Activated CD4-positive, CD25-positive, alpha-beta regulatory T cell treated with anti-CD3 and anti-CD28 coated beads, Interleukin-2, amount 50 U/mL, for 24 hours (primary cell): ENCODE measurements around the gene PAWR.
"Not testable (repeated sequence)": the region's sequence is repeated elsewhere in the genome, so short reads cannot be mapped to it uniquely, and the experiment has no call there.

Experiments used
- ATAC-seq, 2 donors: fragments of 150-1000 bp; cut with Tn5 transposase; one replicate each; pipeline ENCODE4 v1.10.0; 2021; ENCODE audit warnings: mild to moderate bottlenecking in 1 of 2, moderate library complexity in 1 of 2

PAWR gene

DNA sequence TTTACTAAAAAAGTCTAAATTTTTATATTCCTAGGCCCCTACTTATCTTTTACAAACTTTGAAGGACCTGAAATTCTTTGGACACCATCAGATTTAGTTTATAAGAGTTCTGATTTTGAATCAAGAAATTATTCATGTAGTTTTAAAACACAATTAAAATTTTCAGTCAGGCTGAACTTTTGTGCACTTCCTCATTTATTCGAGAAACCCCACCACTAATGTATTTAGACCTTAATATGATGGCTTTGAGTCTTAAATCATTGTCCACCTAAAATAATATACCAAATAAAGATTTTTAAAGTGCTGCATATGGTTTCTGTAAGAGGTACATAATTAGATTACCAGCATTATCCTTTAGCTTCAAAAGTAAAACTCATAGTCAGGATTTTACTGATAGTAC lies 103.4 kb downstream of the PAWR start:
- no peak for ATAC-seq

DNA sequence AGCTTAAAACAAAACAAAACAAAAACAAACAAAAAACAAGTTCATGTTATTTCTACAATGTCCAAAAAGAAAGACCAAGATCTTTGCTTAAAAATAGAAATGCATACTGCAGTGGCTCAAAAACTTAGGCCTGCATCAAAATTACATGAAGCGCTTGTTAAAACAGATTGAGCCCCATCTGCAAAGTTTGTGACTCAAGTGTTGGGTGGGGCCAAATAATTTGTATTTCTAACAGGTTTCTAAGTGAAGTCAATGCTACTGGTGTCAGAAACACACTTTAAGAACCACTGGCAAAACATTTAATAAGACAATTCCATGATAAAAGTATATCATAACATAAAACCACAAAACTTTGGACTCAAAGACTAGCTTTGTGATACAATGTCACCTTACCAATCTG lies 105.6 kb downstream of the PAWR start:
- ATAC-seq: no peak

GRCh38 chr12:79573820-79574219 lies 116.9 kb downstream of the PAWR start:
- no peak for ATAC-seq

DNA sequence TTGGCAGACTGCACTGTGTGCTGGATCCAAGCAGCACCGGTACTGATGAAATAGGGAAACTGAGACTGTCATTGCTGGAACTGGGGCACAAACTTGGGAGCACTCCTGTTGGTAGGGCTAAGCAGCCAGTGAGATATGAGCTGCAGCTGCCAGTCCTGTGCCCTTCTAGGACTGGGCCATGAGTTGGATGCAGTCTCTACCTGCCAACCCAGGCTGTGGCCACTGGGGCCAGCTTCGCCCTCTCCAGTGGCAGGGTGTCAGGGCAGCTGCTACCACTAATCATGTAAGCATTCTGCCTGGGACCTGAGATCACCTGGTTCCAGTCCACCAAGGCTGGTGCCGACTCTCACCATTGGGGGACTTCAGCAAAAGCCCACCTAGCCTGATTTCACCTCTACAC lies 121.1 kb downstream of the PAWR start:
- ATAC-seq: no peak

GRCh38 chr12:79567175-79567563 lies 123.6 kb downstream of the PAWR start:
- ATAC-seq: no peak

GRCh38 chr12:79566452-79567174 lies 124.2 kb downstream of the PAWR start:
- no peak for ATAC-seq

- ATAC-seq: not testable (repeated sequence)
These were observed 125.9 kb downstream of the PAWR start for GRCh38 chr12:79564727-79565350.

GRCh38 chr12:79563021-79563740 lies 127.6 kb downstream of the PAWR start:
- no peak for ATAC-seq

GRCh38 chr12:79561401-79562132 lies 129.2 kb downstream of the PAWR start:
- no peak for ATAC-seq

DNA sequence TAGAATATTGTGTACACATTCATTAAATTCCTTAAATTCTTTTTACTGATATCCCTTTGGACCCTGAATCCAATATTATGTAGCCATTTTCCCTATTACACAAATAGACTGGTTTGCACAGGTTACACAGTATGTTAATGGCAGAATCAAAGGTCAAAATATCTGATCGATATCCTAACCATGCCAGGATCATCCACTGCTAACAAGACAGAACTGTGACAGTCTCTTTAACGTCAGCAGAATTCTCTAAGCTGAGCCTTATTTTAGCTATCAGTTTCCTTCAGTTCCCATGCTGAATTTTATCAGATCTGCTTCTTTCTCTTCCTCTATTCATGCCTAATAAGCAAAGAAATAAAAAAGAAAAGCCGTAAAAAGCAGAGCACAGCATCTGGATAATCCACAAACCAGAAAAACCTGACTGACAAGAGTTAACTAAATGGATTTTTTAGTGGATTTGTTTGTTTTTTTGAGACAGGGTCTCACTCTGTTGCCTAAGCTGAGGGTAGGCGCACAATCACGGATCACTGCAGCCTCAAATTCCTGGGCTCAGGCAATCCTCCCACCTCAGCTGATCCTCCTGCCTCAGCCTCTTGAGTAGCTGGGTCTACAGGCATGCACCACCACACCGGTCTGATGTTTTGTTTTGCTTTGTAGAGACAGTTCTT lies 130.4 kb downstream of the PAWR start:
- no peak for ATAC-seq

- no peak for ATAC-seq
These were observed 131.2 kb downstream of the PAWR start for GRCh38 chr12:79559591-79559990.

DNA sequence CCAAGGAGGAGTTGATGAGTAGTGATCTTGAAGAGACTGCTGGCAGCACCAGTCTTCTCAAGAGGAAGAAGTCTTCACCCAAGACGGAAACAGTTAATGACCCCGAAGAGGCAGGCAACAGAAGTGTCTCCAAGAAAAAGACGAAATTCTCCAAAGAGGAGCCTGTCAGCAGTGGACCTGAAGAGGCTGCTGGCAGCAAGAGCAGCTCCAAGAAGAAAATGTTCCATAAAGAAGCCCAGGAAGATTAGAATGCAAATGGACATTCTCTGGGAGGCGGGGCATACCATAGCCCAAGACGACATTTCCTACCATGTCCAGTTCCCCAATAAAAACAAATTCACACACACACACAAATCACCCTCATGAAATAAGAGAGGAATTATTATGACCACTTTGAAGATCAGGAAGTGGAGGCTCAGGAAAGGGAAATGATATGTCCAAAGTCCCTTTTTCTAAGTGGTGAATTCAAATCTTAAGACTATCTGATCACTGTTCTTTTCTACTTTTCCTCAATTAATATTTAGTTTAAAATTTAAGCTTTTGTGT lies 131.8 kb downstream of the PAWR start:
- ATAC-seq: no peak

- ATAC-seq: no peak
These were observed 133.0 kb downstream of the PAWR start for GRCh38 chr12:79557690-79558315.

DNA sequence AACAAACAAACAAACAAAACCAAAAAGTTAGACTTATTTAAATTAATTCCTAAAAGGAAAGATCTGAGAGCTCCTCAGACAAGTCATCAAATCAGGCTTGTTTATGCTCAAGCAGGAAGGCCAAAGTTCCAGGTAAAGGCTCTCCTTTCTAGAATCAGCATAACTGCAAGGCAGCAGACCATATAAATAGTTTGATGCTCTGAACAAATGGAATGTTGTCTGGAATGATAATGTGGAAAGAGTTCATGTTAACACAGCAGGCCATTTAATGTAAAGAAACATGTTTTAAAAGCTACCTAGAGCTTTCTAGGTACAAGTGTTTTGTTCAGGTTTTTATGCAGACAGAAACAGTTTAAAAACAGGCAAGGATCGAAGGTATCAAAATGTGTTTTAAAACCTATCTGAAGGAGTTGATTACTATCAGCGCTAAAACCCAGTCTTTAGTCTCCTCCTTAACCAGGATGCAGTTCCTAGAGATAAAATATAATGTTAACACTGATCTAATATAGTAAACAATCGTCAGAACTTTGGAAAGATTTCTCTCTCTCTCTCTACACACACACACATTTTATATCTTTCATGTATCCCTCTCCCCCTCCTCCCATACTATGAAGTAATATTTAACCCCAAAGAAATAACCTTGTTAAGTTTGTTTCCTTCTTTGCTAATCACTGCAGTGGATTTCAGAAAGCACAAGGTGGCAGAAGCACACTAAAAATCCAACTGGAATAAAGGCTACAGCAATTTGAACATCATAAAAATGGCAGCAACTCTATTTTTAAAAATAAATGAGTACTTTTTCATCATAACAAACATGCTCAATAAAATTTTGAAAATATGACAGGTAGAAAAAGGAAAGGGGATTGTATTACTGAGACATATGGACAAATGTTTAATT lies 135.5 kb downstream of the PAWR start:
- no peak for ATAC-seq

GRCh38 chr12:79553863-79554574 lies 136.7 kb downstream of the PAWR start:
- no peak for ATAC-seq

DNA sequence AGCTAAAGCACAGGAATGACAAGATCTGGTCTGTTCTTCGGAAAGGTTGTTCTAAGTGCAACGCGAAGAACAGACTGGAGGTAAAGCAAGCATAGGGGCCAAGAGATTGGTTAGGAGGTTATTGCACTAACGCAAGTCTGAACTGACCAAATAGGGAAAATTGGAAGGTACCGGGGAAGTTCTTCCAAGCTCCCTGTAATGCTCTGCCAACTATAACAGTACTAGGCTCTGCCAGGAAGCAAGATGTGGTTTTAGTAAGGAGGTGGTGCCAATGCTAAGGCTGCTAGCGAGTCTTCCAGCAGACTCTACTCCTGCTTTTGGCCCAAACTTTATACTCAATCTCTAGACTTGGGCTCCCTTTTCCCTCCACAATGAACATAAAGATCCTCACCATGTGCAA lies 138.6 kb downstream of the PAWR start:
- no peak for ATAC-seq

DNA sequence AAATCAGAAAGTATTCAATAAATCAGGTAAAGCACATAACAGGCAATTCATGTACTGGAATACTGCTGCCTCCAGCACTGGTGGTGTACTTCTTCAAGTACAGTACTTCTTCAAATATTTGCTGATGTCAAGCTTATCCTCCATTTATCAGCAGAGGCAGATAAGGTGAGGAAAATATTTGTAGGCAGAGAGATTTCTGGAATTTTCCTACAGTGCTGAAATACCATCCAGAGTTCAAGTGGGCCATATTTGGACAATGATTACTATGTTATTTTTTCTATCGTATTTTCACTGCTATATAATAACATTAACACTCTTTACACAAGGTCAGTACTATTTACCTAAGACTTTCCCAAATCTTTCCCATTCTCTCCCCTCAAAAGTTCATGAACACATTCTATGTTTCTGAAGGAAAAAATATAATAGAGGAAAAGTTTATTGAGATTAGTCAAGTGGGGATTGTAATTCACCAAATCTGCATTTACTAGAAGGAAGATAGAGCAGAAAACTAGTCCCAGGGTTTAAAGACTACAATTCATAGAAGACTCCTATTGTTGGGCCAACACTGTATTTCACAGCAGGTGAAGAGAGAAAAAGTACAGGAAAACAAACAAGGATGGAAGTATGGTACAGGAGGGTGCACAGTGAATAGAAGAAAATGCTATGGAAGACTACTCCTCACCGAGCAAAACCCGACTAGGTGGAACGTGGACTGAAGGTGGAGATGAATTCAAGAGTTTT lies 141.1 kb downstream of the PAWR start:
- no peak for ATAC-seq

DNA sequence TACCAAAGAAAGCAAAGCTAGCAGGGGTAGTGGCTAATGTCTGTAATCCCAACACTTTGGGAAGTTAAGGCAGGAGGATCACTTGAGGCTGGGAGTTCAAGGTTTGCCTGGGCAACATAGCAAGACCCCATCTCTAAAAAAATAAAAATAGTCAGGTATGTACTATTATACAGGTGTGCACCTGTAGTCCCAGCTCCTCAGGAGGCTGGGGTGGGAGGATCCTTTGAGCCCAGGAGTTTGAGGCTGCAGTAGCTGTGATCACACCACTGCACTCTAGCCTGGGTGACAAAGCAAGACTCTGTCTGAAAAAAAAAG lies 142.2 kb downstream of the PAWR start:
- no peak for ATAC-seq

GRCh38 chr12:79547735-79548609 lies 142.8 kb downstream of the PAWR start:
- ATAC-seq: no peak
